Measurements from ENCODE around the gene ENOPH1. TPM values are rescaled to one million over a fixed set of nuclear protein-coding genes. Genes with fewer than 3 reads are reported as not detected.

Gene ENOPH1
- total and polyA plus RNA-seq, 2 of the 13 experiments (the other 11 are each of a cell fraction or from before 2014, with no cell fraction given) = 15.5 to 64.3 TPM

DNA sequence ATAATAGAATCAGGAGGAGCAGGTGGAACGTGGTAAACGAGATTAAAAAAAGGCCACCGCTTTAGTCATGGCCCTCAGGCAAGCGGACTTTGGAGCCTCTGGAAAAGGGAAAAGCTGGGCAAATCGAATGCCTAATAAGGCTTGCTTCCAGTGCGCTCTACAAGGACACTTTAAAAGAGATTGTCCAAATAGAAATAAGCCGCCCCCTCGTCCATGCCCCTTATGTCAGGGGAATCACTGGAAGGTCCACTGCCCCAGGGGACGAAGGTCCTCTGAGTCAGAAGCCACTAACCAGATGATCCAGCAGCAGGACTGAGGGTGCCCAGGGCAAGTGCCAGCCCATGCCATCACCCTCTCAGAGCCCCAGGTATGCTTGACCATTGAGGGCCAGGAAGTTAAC is 47.1 kb downstream of the ENOPH1 start (continued):
- peak; percentile 36; the same call in 1 of the 2 replicates for TF ChIP-seq HNF4A (CRISPR knock-in tag; IDR thresholded peaks at IDR 0.05)

DNA sequence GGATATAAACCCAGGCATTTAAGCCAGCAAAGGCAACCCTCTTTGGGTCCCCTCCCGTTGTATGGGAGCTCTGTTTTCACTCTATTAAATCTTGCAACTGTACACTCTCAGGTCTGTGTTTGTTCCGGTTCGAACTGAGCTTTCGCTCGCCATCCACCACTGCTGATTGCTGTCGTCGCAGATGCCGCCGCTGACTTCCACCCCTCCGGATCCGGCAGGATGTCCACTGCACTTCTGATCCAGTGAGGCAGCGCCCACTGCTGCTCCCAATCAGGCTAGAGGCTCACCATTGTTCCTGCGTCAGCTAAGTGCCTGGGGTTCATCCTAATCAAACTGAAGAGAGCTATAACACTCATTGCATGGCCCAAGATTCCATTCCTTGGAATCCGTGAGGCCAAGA is 49.2 kb downstream of the ENOPH1 start:
- Histone ChIP-seq H3K27me3 (ENCODE audit: control insufficient read depth in 1 of 2, insufficient read depth in 2 of 2, low read length in 2 of 2) (no peaks in the 10 kb centered on the region), H3K4me2 (ENCODE audit: low read depth, low read length) (no peak overlapping the region), H3K9me3 (ENCODE audit: low read length) (no peaks in the 10 kb centered on the region), H3K9ac (ENCODE audit: insufficient read depth, low read depth, low read length) (no peak overlapping the region), H4K20me1 (ENCODE audit: insufficient read depth, low read length) (no peaks in the 10 kb centered on the region), H3K4me3 (replicated peaks in 1 of 3; ENCODE audit: insufficient read depth in 1 of 3, low read depth in 2 of 3, low read length in 3 of 3) (no peak overlapping the region), H2AFZ (ENCODE audit: low read length) (no peak overlapping the region), H3K79me2 (ENCODE audit: insufficient read depth, low read length) (no peaks in the 10 kb centered on the region), H3K27ac (ENCODE audit: extremely low read length, insufficient read depth, low read length) (no peak overlapping the region), H3K4me1 (ENCODE audit: insufficient read depth, low read length) (peaks cover 26% of the 10 kb centered on the region), H3K36me3 (replicated peaks in 1 of 2; ENCODE audit: control insufficient read depth in 1 of 2, insufficient read depth in 2 of 2, low read length in 2 of 2) (no peaks in the 10 kb centered on the region)
- in situ Hi-C loops (cut with HindIII; ENCODE audit: extremely low pct_ligation_motif_present, low pct_unique_long_range_greater_than_20kb) (no loop called here), intact Hi-C loops (cut with micrococcal nuclease; ENCODE audit: unreplicated experiment) (no loop called here)
- ChIA-PET CTCF (ENCODE audit: low intra/inter-chr PET ratio, low total read pairs) (no interaction called here), POLR2A (no interaction called here)
- FAIRE-seq = no peak
- no peak for ATAC-seq
- BruUV-seq (replicated peaks) = no TSS peak
- TF ChIP-seq, protein P1, sequence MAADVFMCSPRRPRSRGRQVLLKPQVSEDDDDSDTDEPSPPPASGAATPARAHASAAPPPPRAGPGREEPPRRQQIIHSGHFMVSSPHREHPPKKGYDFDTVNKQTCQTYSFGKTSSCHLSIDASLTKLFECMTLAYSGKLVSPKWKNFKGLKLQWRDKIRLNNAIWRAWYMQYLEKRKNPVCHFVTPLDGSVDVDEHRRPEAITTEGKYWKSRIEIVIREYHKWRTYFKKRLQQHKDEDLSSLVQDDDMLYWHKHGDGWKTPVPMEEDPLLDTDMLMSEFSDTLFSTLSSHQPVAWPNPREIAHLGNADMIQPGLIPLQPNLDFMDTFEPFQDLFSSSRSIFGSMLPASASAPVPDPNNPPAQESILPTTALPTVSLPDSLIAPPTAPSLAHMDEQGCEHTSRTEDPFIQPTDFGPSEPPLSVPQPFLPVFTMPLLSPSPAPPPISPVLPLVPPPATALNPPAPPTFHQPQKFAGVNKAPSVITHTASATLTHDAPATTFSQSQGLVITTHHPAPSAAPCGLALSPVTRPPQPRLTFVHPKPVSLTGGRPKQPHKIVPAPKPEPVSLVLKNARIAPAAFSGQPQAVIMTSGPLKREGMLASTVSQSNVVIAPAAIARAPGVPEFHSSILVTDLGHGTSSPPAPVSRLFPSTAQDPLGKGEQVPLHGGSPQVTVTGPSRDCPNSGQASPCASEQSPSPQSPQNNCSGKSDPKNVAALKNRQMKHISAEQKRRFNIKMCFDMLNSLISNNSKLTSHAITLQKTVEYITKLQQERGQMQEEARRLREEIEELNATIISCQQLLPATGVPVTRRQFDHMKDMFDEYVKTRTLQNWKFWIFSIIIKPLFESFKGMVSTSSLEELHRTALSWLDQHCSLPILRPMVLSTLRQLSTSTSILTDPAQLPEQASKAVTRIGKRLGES (CRISPR knock-in tag; IDR thresholded peaks at IDR 0.05; ENCODE audit: borderline replicate concordance) = no peak
- TF ChIP-seq, protein P2, sequence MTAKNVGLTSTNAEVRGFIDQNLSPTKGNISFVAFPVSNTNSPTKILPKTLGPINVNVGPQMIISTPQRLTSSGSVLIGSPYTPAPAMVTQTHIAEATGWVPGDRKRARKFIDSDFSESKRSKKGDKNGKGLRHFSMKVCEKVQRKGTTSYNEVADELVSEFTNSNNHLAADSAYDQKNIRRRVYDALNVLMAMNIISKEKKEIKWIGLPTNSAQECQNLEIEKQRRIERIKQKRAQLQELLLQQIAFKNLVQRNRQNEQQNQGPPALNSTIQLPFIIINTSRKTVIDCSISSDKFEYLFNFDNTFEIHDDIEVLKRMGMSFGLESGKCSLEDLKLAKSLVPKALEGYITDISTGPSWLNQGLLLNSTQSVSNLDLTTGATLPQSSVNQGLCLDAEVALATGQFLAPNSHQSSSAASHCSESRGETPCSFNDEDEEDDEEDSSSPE (CRISPR knock-in tag; IDR thresholded peaks at IDR 0.05) = no peak
- TF ChIP-seq ZNF615 (CRISPR knock-in tag; IDR thresholded peaks at IDR 0.05; ENCODE audit: borderline replicate concordance) (no peak), NRL (CRISPR knock-in tag; IDR thresholded peaks at IDR 0.05; ENCODE audit: borderline replicate concordance) (no peak)
- DNase-seq (ENCODE audit: low spot score) = no peak
- 86% methylated on average over 13 of the region's 14 CpGs for WGBS (ENCODE audit: low lambda C conversion rate)
